Astrocyte (in vitro differentiated cells and primary cell): Measurements from ENCODE around the gene ARL8B. TPM values are rescaled to one million over a fixed set of nuclear protein-coding genes. Genes with fewer than 3 reads are reported as not detected.
A peak's percentile ranks its signal among the peaks of the same experiment; 100 is the strongest.

ENCODE experiments used
- DNase-seq: peaks from one replicate; pipeline ENCODE4 v3.0.0-alpha.2; 2010; ENCODE audit warnings: low read depth
- FAIRE-seq: peaks from 2 replicates; lab custom pipeline; 2011; peaks lifted over from hg19 to GRCh38; lab: Jason Lieb, UNC
- H2AFZ ChIP-seq: 2 replicates; pipeline ENCODE4 v1.6.0; 2012; ENCODE audit warnings: low read depth, low read length, inconsistent platforms
- H3K27ac ChIP-seq: 2 replicates; pipeline ENCODE4 v1.5.1; 2011; ENCODE audit warnings: low read depth, low read length, inconsistent platforms
- H3K27me3 ChIP-seq: 2 replicates; pipeline ENCODE4 v1.6.0; 2011; ENCODE audit warnings: low read length, inconsistent platforms; ENCODE audit not compliant: insufficient read depth
- H3K36me3 ChIP-seq: 2 replicates; pipeline ENCODE4 v1.5.1; 2011; ENCODE audit warnings: low read length, inconsistent platforms; ENCODE audit not compliant: insufficient read depth
- H3K4me1 ChIP-seq: 2 replicates; pipeline ENCODE4 v1.5.1; 2011; ENCODE audit warnings: low read length, inconsistent platforms; ENCODE audit not compliant: insufficient read depth
- H3K4me2 ChIP-seq: 2 replicates; pipeline ENCODE4 v1.6.0; 2012; ENCODE audit warnings: low read length, inconsistent platforms
- H3K4me3 ChIP-seq: 2 replicates; pipeline ENCODE4 v1.5.1; 2011; ENCODE audit warnings: low read depth, mild to moderate bottlenecking, low read length, inconsistent platforms; ENCODE audit not compliant: insufficient read depth
- H3K79me2 ChIP-seq: 2 replicates; pipeline ENCODE4 v1.6.0; 2012; ENCODE audit warnings: mild to moderate bottlenecking, low read length, inconsistent platforms; ENCODE audit not compliant: insufficient read depth
- H3K9ac ChIP-seq: 2 replicates; pipeline ENCODE4 v1.6.0; 2012; ENCODE audit warnings: mild to moderate bottlenecking, low read length, inconsistent platforms
- H3K9me3 ChIP-seq: 2 replicates; pipeline ENCODE4 v1.5.1; 2012; ENCODE audit warnings: low read depth, mild to moderate bottlenecking, low read length, inconsistent platforms; ENCODE audit not compliant: insufficient read depth
- H4K20me1 ChIP-seq: 2 replicates; pipeline ENCODE4 v1.6.0; 2012; ENCODE audit warnings: low read length, inconsistent platforms; ENCODE audit not compliant: insufficient read depth
- H3K27ac Mint-ChIP-seq: one replicate; pipeline ENCODE4 v1.8.0; 2021; ENCODE audit warnings: mild to moderate bottlenecking, mixed read lengths; ENCODE audit not compliant: unreplicated experiment
- H3K27me3 Mint-ChIP-seq: one replicate; pipeline ENCODE4 v1.8.0; 2021; ENCODE audit warnings: low read depth, mixed read lengths; ENCODE audit not compliant: unreplicated experiment
- H3K36me3 Mint-ChIP-seq: one replicate; pipeline ENCODE4 v1.8.0; 2021; ENCODE audit warnings: low read depth, mixed read lengths; ENCODE audit not compliant: unreplicated experiment
- H3K4me1 Mint-ChIP-seq: one replicate; pipeline ENCODE4 v1.8.0; 2021; ENCODE audit warnings: low read depth, mixed read lengths; ENCODE audit not compliant: unreplicated experiment
- H3K4me3 Mint-ChIP-seq: one replicate; pipeline ENCODE4 v1.8.0; 2021; ENCODE audit warnings: mild to moderate bottlenecking, moderate library complexity, mixed read lengths; ENCODE audit not compliant: unreplicated experiment
- H3K9me3 Mint-ChIP-seq: one replicate; pipeline ENCODE4 v1.8.0; 2021; ENCODE audit warnings: mild to moderate bottlenecking, mixed read lengths; ENCODE audit not compliant: unreplicated experiment
- CTCF ChIP-seq: IDR thresholded peaks from 2 replicates; pipeline ENCODE4 v1.5.1; 2011; ENCODE audit warnings: low read depth, mild to moderate bottlenecking, inconsistent platforms, low read length, moderate library complexity; ENCODE audit not compliant: insufficient read depth
- EZH2 ChIP-seq: IDR thresholded peaks from 2 replicates; pipeline ENCODE4 v1.6.1; 2012; ENCODE audit warnings: mild to moderate bottlenecking, low read length, inconsistent platforms; ENCODE audit not compliant: insufficient read depth
- total RNA-seq: library from RNA; stranded (reverse); gene quantifications from 2 replicates; pipeline ENCODE4 v1.2.1, GENCODE V29; 2021

Gene ARL8B
- total RNA-seq, 1 donor from 2014 or later = 64.1 TPM

- H3K27me3 ChIP-seq = no peaks in the 10 kb centered on the region
- no peaks in the 10 kb centered on the region for H3K9me3 Mint-ChIP-seq
- no peak for FAIRE-seq
- peaks cover 5% of the 10 kb centered on the region for H4K20me1 ChIP-seq
- H3K9me3 ChIP-seq = no peaks in the 10 kb centered on the region
- no peaks in the 10 kb centered on the region for H3K27me3 Mint-ChIP-seq
- H3K4me1 ChIP-seq = peaks cover 17% of the 10 kb centered on the region
- no peak overlapping the region for H3K4me3 ChIP-seq
- no peak for TF ChIP-seq EZH2
- TF ChIP-seq CTCF = no peak
- peaks cover 38% of the 10 kb centered on the region for H3K36me3 ChIP-seq
- H3K4me1 Mint-ChIP-seq = peaks cover 43% of the 10 kb centered on the region
- H2AFZ ChIP-seq = no peak overlapping the region
- H3K4me3 Mint-ChIP-seq = no peak overlapping the region
- no peak overlapping the region for H3K27ac ChIP-seq
- H3K36me3 Mint-ChIP-seq = peaks cover 16% of the 10 kb centered on the region
- peak overlapping the region; percentile 29 for H3K27ac Mint-ChIP-seq
- peaks cover 52% of the 10 kb centered on the region for H3K79me2 ChIP-seq
- H3K4me2 ChIP-seq = no peak overlapping the region
- DNase-seq = no peak
- H3K9ac ChIP-seq = no peak overlapping the region
Observed at GRCh38 chr3:5198986-5199731, 77.1 kb downstream of the ARL8B start.

GRCh38 chr3:5201536-5201935 lies 79.4 kb downstream of the ARL8B start:
- Histone ChIP-seq H3K36me3 (peaks cover 41% of the 10 kb centered on the region), H3K27ac (no peak overlapping the region), H4K20me1 (no peaks in the 10 kb centered on the region), H3K27me3 (no peaks in the 10 kb centered on the region), H3K79me2 (peaks cover 33% of the 10 kb centered on the region), H3K4me1 (peaks cover 15% of the 10 kb centered on the region), H3K9ac (no peak overlapping the region), H3K9me3 (no peaks in the 10 kb centered on the region), H3K4me2 (no peak overlapping the region), H3K4me3 (no peak overlapping the region), H2AFZ (no peak overlapping the region)
- Mint-ChIP-seq H3K4me3 (no peak overlapping the region), H3K4me1 (peaks cover 22% of the 10 kb centered on the region), H3K9me3 (no peaks in the 10 kb centered on the region), H3K36me3 (peaks cover 23% of the 10 kb centered on the region), H3K27ac (no peak overlapping the region), H3K27me3 (no peaks in the 10 kb centered on the region)
- no peak for DNase-seq
- FAIRE-seq = no peak
- TF ChIP-seq EZH2 (no peak), CTCF (no peak)

- no peaks in the 10 kb centered on the region for H3K9me3 Mint-ChIP-seq
- Histone ChIP-seq H3K4me1 (peaks cover 14% of the 10 kb centered on the region), H4K20me1 (no peaks in the 10 kb centered on the region), H3K79me2 (peaks cover 26% of the 10 kb centered on the region), H3K9me3 (no peaks in the 10 kb centered on the region), H3K4me2 (no peak overlapping the region), H3K27ac (no peak overlapping the region), H2AFZ (no peak overlapping the region), H3K36me3 (peaks cover 47% of the 10 kb centered on the region), H3K4me3 (no peak overlapping the region), H3K9ac (no peak overlapping the region), H3K27me3 (no peaks in the 10 kb centered on the region)
- DNase-seq = no peak
- no peak for TF ChIP-seq EZH2
- TF ChIP-seq CTCF = no peak
- no peaks in the 10 kb centered on the region for H3K27me3 Mint-ChIP-seq
- no peak overlapping the region for H3K4me3 Mint-ChIP-seq
- peak overlapping the region; percentile 8 for H3K27ac Mint-ChIP-seq
- peaks cover 23% of the 10 kb centered on the region for H3K36me3 Mint-ChIP-seq
- FAIRE-seq = no peak
- peaks cover 16% of the 10 kb centered on the region for H3K4me1 Mint-ChIP-seq
Observed at GRCh38 chr3:5202222-5202621, 80.1 kb downstream of the ARL8B start.
